SJCRH30 (cell line): ENCODE results near the gene EN2. TPM values are rescaled to one million over a fixed set of nuclear protein-coding genes. Genes with fewer than 3 reads are reported as not detected.

Experiments used
- DNase-seq, 2 experiments: peaks; one replicate each; pipeline ENCODE4 v3.0.0-alpha.2; 2015 to 2020
- H3K27ac ChIP-seq: fragments of 250-450 bp; sonication (Bioruptor Pico); 2 replicates; pipeline ENCODE4 v1.5.1; 2020; ENCODE audit warnings: mild to moderate bottlenecking, moderate library complexity
- H3K27me3 ChIP-seq: fragments of 250-450 bp; sonication (Bioruptor Pico); 2 replicates; pipeline ENCODE4 v1.5.1; 2020; ENCODE audit warnings: mild to moderate bottlenecking, moderate library complexity
- H3K36me3 ChIP-seq: fragments of 250-450 bp; sonication (Bioruptor Pico); 2 replicates; pipeline ENCODE4 v1.5.1; 2020; ENCODE audit warnings: mild to moderate bottlenecking, moderate library complexity
- H3K4me1 ChIP-seq: fragments of 250-450 bp; sonication (Bioruptor Pico); 2 replicates; pipeline ENCODE4 v1.5.1; 2020; ENCODE audit warnings: mild to moderate bottlenecking, moderate library complexity
- H3K4me3 ChIP-seq: fragments of 250-450 bp; sonication (Bioruptor Pico); 2 replicates; pipeline ENCODE4 v1.5.1; 2020; ENCODE audit warnings: mild to moderate bottlenecking, moderate library complexity
- H3K9me3 ChIP-seq: fragments of 250-450 bp; sonication (Bioruptor Pico); replicated peaks from 2 replicates; pipeline ENCODE4 v1.5.1; 2020; ENCODE audit warnings: mild to moderate bottlenecking, moderate library complexity
- total RNA-seq: library from RNA; depleted of rRNA; stranded (reverse); fragments of >200 nt; shearing (Covaris generic); gene quantifications from 2 replicates; pipeline ENCODE4 v1.2.3, GENCODE V29; 2014

Gene EN2
- total RNA-seq, 1 experiment from 2014 or later = 0.61 TPM

DNA sequence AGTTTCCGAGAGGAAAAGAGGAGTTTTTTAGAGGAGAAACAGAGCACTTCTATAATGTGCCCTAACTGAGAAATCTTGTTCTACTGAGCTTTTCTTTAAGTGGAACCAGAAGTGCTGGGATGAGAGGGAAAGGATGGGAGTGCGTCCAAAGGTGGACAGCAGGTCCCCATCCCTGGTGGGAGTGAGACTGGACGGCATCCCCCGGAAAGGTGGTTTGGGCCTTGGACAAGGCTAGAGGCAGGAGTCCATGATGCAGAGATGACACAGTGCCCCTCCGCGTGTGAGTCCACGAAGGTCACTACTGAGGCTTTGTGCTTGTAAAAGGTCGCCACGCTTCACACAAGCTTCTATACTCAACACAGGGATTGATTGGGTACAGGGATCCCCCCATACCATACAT is 6.1 kb upstream of the EN2 start:
- Histone ChIP-seq H3K4me1 (peaks cover 17% of the 10 kb centered on the region), H3K36me3 (no peaks in the 10 kb centered on the region), H3K27ac (no peak overlapping the region), H3K4me3 (no peak overlapping the region), H3K27me3 (no peaks in the 10 kb centered on the region), H3K9me3 (no peaks in the 10 kb centered on the region; the same call in none of the 2 replicates)
- DNase-seq = no peak

GRCh38 chr7:155452505-155453295 is 5.2 kb upstream of the EN2 start:
- peaks cover 17% of the 10 kb centered on the region for H3K4me1 ChIP-seq
- no peak overlapping the region for H3K27ac ChIP-seq
- H3K4me3 ChIP-seq = no peak overlapping the region
- DNase-seq = no peak
- no peaks in the 10 kb centered on the region for H3K36me3 ChIP-seq
- no peaks in the 10 kb centered on the region for H3K27me3 ChIP-seq
- no peaks in the 10 kb centered on the region; the same call in 1 of the 2 replicates for H3K9me3 ChIP-seq

GRCh38 chr7:155453296-155454182 is 4.4 kb upstream of the EN2 start:
- H3K9me3 ChIP-seq = no peaks in the 10 kb centered on the region; the same call in 1 of the 2 replicates
- no peaks in the 10 kb centered on the region for H3K27me3 ChIP-seq
- no peak overlapping the region for H3K27ac ChIP-seq
- H3K36me3 ChIP-seq = no peaks in the 10 kb centered on the region
- H3K4me1 ChIP-seq = peaks cover 17% of the 10 kb centered on the region
- no peak overlapping the region for H3K4me3 ChIP-seq
- no peak for DNase-seq

GRCh38 chr7:155454183-155455112 is 3.5 kb upstream of the EN2 start:
- Histone ChIP-seq H3K27me3 (no peaks in the 10 kb centered on the region), H3K36me3 (no peaks in the 10 kb centered on the region), H3K4me3 (no peak overlapping the region), H3K27ac (no peak overlapping the region), H3K9me3 (no peaks in the 10 kb centered on the region; the same call in 1 of the 2 replicates), H3K4me1 (peaks cover 17% of the 10 kb centered on the region)
- DNase-seq = no peak

GRCh38 chr7:155455132-155455693 is 2.7 kb upstream of the EN2 start:
- no peaks in the 10 kb centered on the region; the same call in 1 of the 2 replicates for H3K9me3 ChIP-seq
- no peak for DNase-seq
- H3K36me3 ChIP-seq = no peaks in the 10 kb centered on the region
- H3K27me3 ChIP-seq = no peaks in the 10 kb centered on the region
- H3K4me1 ChIP-seq = peaks cover 17% of the 10 kb centered on the region
- no peak overlapping the region for H3K4me3 ChIP-seq
- no peak overlapping the region for H3K27ac ChIP-seq

- Histone ChIP-seq H3K27ac (peak overlapping the region; percentile 69), H3K9me3 (no peaks in the 10 kb centered on the region), H3K4me1 (peaks cover 17% of the 10 kb centered on the region), H3K4me3 (peak overlapping the region; percentile 56), H3K27me3 (no peaks in the 10 kb centered on the region), H3K36me3 (no peaks in the 10 kb centered on the region)
- peak; percentile 67 to 75 for DNase-seq
Measured at GRCh38 chr7:155455776-155456737, 1.9 kb upstream of the EN2 start.

- Histone ChIP-seq H3K27ac (peak overlapping the region; percentile 69), H3K36me3 (no peaks in the 10 kb centered on the region), H3K27me3 (no peaks in the 10 kb centered on the region), H3K4me1 (peaks cover 11% of the 10 kb centered on the region), H3K9me3 (no peaks in the 10 kb centered on the region), H3K4me3 (peak overlapping the region; percentile 56)
- DNase-seq = peak; percentile 39 to 56
Measured at GRCh38 chr7:155456738-155457543, 988 bp upstream of the EN2 start.

GRCh38 chr7:155457544-155458110 is 302 bp upstream of the EN2 start:
- no peak for DNase-seq
- no peaks in the 10 kb centered on the region for H3K36me3 ChIP-seq
- H3K4me3 ChIP-seq = peak overlapping the region; percentile 60
- H3K9me3 ChIP-seq = no peaks in the 10 kb centered on the region
- H3K4me1 ChIP-seq = peaks cover 8% of the 10 kb centered on the region
- no peaks in the 10 kb centered on the region for H3K27me3 ChIP-seq
- no peak overlapping the region; the same call in 1 of the 2 replicates for H3K27ac ChIP-seq

- H3K27me3 ChIP-seq = no peaks in the 10 kb centered on the region
- peak overlapping the region; percentile 60 for H3K4me3 ChIP-seq
- H3K9me3 ChIP-seq = no peaks in the 10 kb centered on the region
- no peaks in the 10 kb centered on the region for H3K36me3 ChIP-seq
- DNase-seq = no peak
- H3K4me1 ChIP-seq = peaks cover 8% of the 10 kb centered on the region
- no peak overlapping the region for H3K27ac ChIP-seq
Measured at GRCh38 chr7:155458878-155459699, 1.2 kb downstream of the EN2 start.

DNA sequence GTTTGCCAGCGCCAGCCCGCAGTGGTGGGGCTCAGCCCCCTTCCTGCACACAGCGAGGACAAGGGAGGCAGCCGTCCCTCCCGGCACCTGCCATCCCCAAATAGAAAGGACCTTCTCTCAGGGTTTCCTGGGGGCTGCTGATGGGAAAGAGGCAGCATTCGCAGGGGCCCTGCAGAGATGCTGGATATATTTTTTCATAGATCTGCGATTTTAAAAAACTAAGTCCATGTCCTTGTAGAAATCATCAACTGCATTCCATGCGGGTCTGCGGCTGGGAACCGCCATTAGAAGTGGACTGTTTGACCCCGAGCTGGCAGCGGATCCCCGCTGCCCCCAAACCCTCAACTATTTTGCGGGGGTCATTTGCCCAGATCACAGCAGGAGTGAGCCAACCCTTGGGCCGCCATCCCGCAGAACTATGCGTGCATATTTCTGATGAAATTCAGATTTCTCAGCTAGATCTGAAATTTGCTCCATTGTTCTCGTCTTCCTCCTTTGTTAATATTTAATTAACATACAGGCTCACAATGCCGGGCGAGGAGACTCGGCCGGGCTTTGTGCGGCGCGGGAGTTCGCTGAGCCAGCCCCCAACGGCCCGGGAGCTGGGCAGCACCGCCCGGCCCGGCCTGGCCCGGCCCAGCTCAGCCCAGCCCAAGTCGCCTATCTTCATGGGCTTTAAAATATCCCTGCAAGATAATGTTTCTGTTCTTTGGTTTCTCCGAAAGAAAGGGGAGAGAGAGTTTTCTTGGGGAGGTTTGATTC is 2.0 kb downstream of the EN2 start:
- H3K4me1 ChIP-seq = peaks cover 8% of the 10 kb centered on the region
- no peaks in the 10 kb centered on the region for H3K27me3 ChIP-seq
- no peak overlapping the region for H3K27ac ChIP-seq
- no peaks in the 10 kb centered on the region for H3K9me3 ChIP-seq
- H3K4me3 ChIP-seq = no peak overlapping the region
- no peak for DNase-seq
- H3K36me3 ChIP-seq = no peaks in the 10 kb centered on the region
